Naive thymus-derived CD4-positive, alpha-beta T cell (primary cell): Measurements from ENCODE around the gene CNN3. TPM values are rescaled to one million over a fixed set of nuclear protein-coding genes. Genes with fewer than 3 reads are reported as not detected.

Experiments
- ATAC-seq: fragments of 150-1000 bp; cut with Tn5 transposase; 2 replicates; pipeline ENCODE4 v1.10.0; 2021; ENCODE audit warnings: mild to moderate bottlenecking, moderate library complexity
- CTCF ChIA-PET: fragments of 350-600 bp; sonication (Branson Sonifier 250); formaldehyde crosslinking; loops from one replicate; lab custom pipeline; 2021; ENCODE audit warnings: antibody characterized with exemption; lab: Charles Lee
- POLR2A ChIA-PET: fragments of 350-600 bp; sonication (Branson Sonifier 250); formaldehyde crosslinking; loops from one replicate; lab custom pipeline; 2021; ENCODE audit warnings: antibody characterized with exemption, inconsistent platforms; lab: Charles Lee
- DNase-seq, 9 donors: peaks; one replicate each; pipeline versions ENCODE4 v3.0.0 to v3.0.0-alpha.2; 2020 to 2022; ENCODE audit warnings: mixed read lengths in 1 of 9
- H3K27ac ChIP-seq: one replicate; pipeline ENCODE4 v1.7.0; 2013; ENCODE audit warnings: mild to moderate bottlenecking, low read depth, low read length, moderate library complexity
- H3K27me3 ChIP-seq, 2 donors: one replicate each; pipeline ENCODE4 v1.7.0; 2013; ENCODE audit warnings: low read length in 2 of 2, mild to moderate bottlenecking in 2 of 2, moderate library complexity in 2 of 2; ENCODE audit not compliant: control insufficient read depth in 2 of 2, insufficient read depth in 2 of 2
- H3K36me3 ChIP-seq, 3 experiments: 1 replicate in 2 of 3; 2 replicates in 1 of 3; pipeline ENCODE4 v1.7.0; 2013; ENCODE audit warnings: low read length in 3 of 3, mild to moderate bottlenecking in 3 of 3, moderate library complexity in 1 of 3; ENCODE audit not compliant: insufficient read depth in 3 of 3, control insufficient read depth in 2 of 3
- H3K4me1 ChIP-seq, 2 donors: one replicate each; pipeline ENCODE4 v1.7.0; 2013; ENCODE audit warnings: low read length in 2 of 2, mild to moderate bottlenecking in 2 of 2, moderate library complexity in 1 of 2; ENCODE audit not compliant: control insufficient read depth in 2 of 2, insufficient read depth in 2 of 2
- H3K4me3 ChIP-seq: 2 replicates; pipeline ENCODE4 v1.7.0; 2013; ENCODE audit warnings: mild to moderate bottlenecking, low read length
- H3K9me3 ChIP-seq, 3 experiments: 1 replicate in 2 of 3; 2 replicates in 1 of 3; pipeline ENCODE4 v1.7.0; 2013; ENCODE audit warnings: low read length in 3 of 3; ENCODE audit not compliant: control insufficient read depth in 2 of 3
- H3K27ac Mint-ChIP-seq, 9 donors: one replicate each; pipeline ENCODE4 v1.8.0; 2020 to 2022; ENCODE audit warnings: mixed read lengths in 9 of 9, mild to moderate bottlenecking in 8 of 9, moderate library complexity in 5 of 9, inconsistent platforms in 2 of 9
- H3K27me3 Mint-ChIP-seq, 5 donors: one replicate each; pipeline ENCODE4 v1.8.0; 2021 to 2022; ENCODE audit warnings: mixed read lengths in 5 of 5, mild to moderate bottlenecking in 1 of 5
- H3K36me3 Mint-ChIP-seq, 5 donors: one replicate each; pipeline ENCODE4 v1.8.0; 2020 to 2022; ENCODE audit warnings: mixed read lengths in 5 of 5, mild to moderate bottlenecking in 3 of 5, inconsistent platforms in 1 of 5
- H3K4me1 Mint-ChIP-seq, 7 donors: one replicate each; pipeline ENCODE4 v1.8.0; 2020 to 2022; ENCODE audit warnings: mixed read lengths in 7 of 7, mild to moderate bottlenecking in 3 of 7, inconsistent platforms in 1 of 7
- H3K4me3 Mint-ChIP-seq, 10 donors: one replicate each; pipeline ENCODE4 v1.8.0; 2020 to 2022; ENCODE audit warnings: mild to moderate bottlenecking in 10 of 10, mixed read lengths in 10 of 10, moderate library complexity in 6 of 10, inconsistent platforms in 2 of 10
- H3K9me3 Mint-ChIP-seq, 11 donors: one replicate each; pipeline ENCODE4 v1.8.0; 2020 to 2022; ENCODE audit warnings: mixed read lengths in 11 of 11, mild to moderate bottlenecking in 4 of 11, inconsistent platforms in 1 of 11, moderate library complexity in 1 of 11
- intact Hi-C, 2 donors: fragments of 100-400 bp; cut with micrococcal nuclease; formaldehyde crosslinking; loops; one replicate each; pipeline ENCODE4 v1.15.1; 2023
- polyA plus RNA-seq, 2 donors: library from polyadenylated mRNA; unstranded; fragments of 300-500 nt; fragmentation: Illumina TruSeq; gene quantifications; one replicate each; pipeline ENCODE4 v1.2.3, GENCODE V29; 2021
- total RNA-seq, 6 experiments: library from RNA in 5 of 6; stranded (reverse) in 5 of 6; gene quantifications; 1 replicate in 5 of 6; 2 replicates in 1 of 6; pipeline ENCODE4 v1.2.3 and lab custom pipeline; 2021 to 2026

The CNN3 gene
- total and polyA plus RNA-seq, 7 experiments from 2014 or later: 4.4 to 18.2 (median 11.7) TPM

GRCh38 chr1:94876362-94876761, 50.5 kb downstream of the CNN3 start:
- ChIA-PET CTCF (interaction anchor here (1.3 kb wide), 1 partner anchor 22 kb away, joined by 4 read pairs; no protein-coding TSS in a partner anchor), POLR2A (no interaction called here)
- DNase-seq (no peak), ATAC-seq (no peak)
- H3K36me3 Mint-ChIP-seq: no peaks in the 10 kb centered on the region
- Histone ChIP-seq H3K27ac (no peak overlapping the region), H3K9me3 (no peaks in the 10 kb centered on the region), H3K36me3 (no peaks in the 10 kb centered on the region), H3K4me1 (no peaks in the 10 kb centered on the region), H3K4me3 (no peak overlapping the region), H3K27me3 (no peaks in the 10 kb centered on the region)
- H3K4me1 Mint-ChIP-seq: peaks cover 0 to 17% (median 6%) of the 10 kb centered on the region in 7 donors
- intact Hi-C loops: no loop called here
- peaks cover 0 to 2% (median 0%) of the 10 kb centered on the region in 11 donors for H3K9me3 Mint-ChIP-seq
- no peak overlapping the region for H3K27ac Mint-ChIP-seq
- no peak overlapping the region for H3K4me3 Mint-ChIP-seq
- peaks cover 0 to 6% (median 0%) of the 10 kb centered on the region in 5 donors for H3K27me3 Mint-ChIP-seq

- Mint-ChIP-seq H3K4me3 (peak overlapping the region in 2 of 10 donors; percentile 7 to 24), H3K27ac (peak overlapping the region in 1 of 9 donors; percentile 14), H3K4me1 (peaks cover 0 to 17% (median 6%) of the 10 kb centered on the region in 7 donors), H3K27me3 (peaks cover 0 to 7% (median 0%) of the 10 kb centered on the region in 5 donors), H3K9me3 (peaks cover 0 to 2% (median 0%) of the 10 kb centered on the region in 11 donors), H3K36me3 (no peaks in the 10 kb centered on the region)
- DNase-seq (no peak), ATAC-seq (no peak)
- no peaks in the 10 kb centered on the region for H3K27me3 ChIP-seq
- no peaks in the 10 kb centered on the region for H3K4me1 ChIP-seq
- ChIA-PET CTCF (interaction anchor here (1.3 kb wide), 1 partner anchor 22 kb away, joined by 4 read pairs; no protein-coding TSS in a partner anchor), POLR2A (no interaction called here)
- no peak overlapping the region for H3K27ac ChIP-seq
- intact Hi-C loops: no loop called here
- no peak overlapping the region for H3K4me3 ChIP-seq
- no peaks in the 10 kb centered on the region for H3K36me3 ChIP-seq
- no peaks in the 10 kb centered on the region for H3K9me3 ChIP-seq
Measured at GRCh38 chr1:94875794-94876193, 51.1 kb downstream of the CNN3 start.

- H3K9me3 ChIP-seq: no peaks in the 10 kb centered on the region
- Mint-ChIP-seq H3K27me3 (peaks cover 0 to 7% (median under 1%) of the 10 kb centered on the region in 5 donors), H3K4me1 (peaks cover 0 to 17% (median 6%) of the 10 kb centered on the region in 7 donors), H3K4me3 (no peak overlapping the region), H3K36me3 (no peaks in the 10 kb centered on the region), H3K9me3 (peaks cover 0 to 2% (median 0%) of the 10 kb centered on the region in 11 donors), H3K27ac (no peak overlapping the region)
- ATAC-seq (no peak), DNase-seq (no peak)
- H3K27me3 ChIP-seq: no peaks in the 10 kb centered on the region
- POLR2A ChIA-PET: no interaction called here
- H3K27ac ChIP-seq: no peak overlapping the region
- CTCF ChIA-PET: interaction anchor here (1.0 kb wide), 1 partner anchor 20 kb away, joined by 3 read pairs; no protein-coding TSS in a partner anchor
- no peaks in the 10 kb centered on the region for H3K4me1 ChIP-seq
- intact Hi-C loops: no loop called here
- H3K36me3 ChIP-seq: no peaks in the 10 kb centered on the region
- H3K4me3 ChIP-seq: no peak overlapping the region
Measured at GRCh38 chr1:94874423-94874822, 52.5 kb downstream of the CNN3 start.

- peaks cover 0 to 17% (median 6%) of the 10 kb centered on the region in 7 donors for H3K4me1 Mint-ChIP-seq
- H3K27ac Mint-ChIP-seq: no peak overlapping the region
- Histone ChIP-seq H3K4me1 (no peaks in the 10 kb centered on the region), H3K36me3 (no peaks in the 10 kb centered on the region), H3K27me3 (no peaks in the 10 kb centered on the region), H3K4me3 (no peak overlapping the region), H3K9me3 (no peaks in the 10 kb centered on the region), H3K27ac (no peak overlapping the region)
- DNase-seq (no peak), ATAC-seq (no peak)
- ChIA-PET POLR2A (no interaction called here), CTCF (interaction anchor here (0.5 to 1.0 kb wide), 2 partner anchors 19 to 24 kb away, joined by 3 read pairs; no protein-coding TSS in a partner anchor)
- peaks cover 0 to 2% (median 0%) of the 10 kb centered on the region in 11 donors for H3K9me3 Mint-ChIP-seq
- no peak overlapping the region for H3K4me3 Mint-ChIP-seq
- intact Hi-C loops: no loop called here
- peaks cover 0 to 7% (median 3%) of the 10 kb centered on the region in 5 donors for H3K27me3 Mint-ChIP-seq
- no peaks in the 10 kb centered on the region for H3K36me3 Mint-ChIP-seq
Measured at GRCh38 chr1:94873520-94874351, 53.2 kb downstream of the CNN3 start.

- Histone ChIP-seq H3K27me3 (no peaks in the 10 kb centered on the region), H3K4me1 (no peaks in the 10 kb centered on the region), H3K27ac (no peak overlapping the region), H3K36me3 (no peaks in the 10 kb centered on the region), H3K9me3 (no peaks in the 10 kb centered on the region), H3K4me3 (no peak overlapping the region)
- POLR2A ChIA-PET: no interaction called here
- no peak for ATAC-seq
- no peak overlapping the region for H3K27ac Mint-ChIP-seq
- intact Hi-C loops: no loop called here
- no peaks in the 10 kb centered on the region for H3K36me3 Mint-ChIP-seq
- no peak for DNase-seq
- H3K27me3 Mint-ChIP-seq: peaks cover 0 to 7% (median 3%) of the 10 kb centered on the region in 5 donors
- CTCF ChIA-PET: interaction anchor here (0.5 kb wide), 1 partner anchor 25 kb away, joined by 3 read pairs; no protein-coding TSS in a partner anchor
- peaks cover 0 to 2% (median 0%) of the 10 kb centered on the region in 11 donors for H3K9me3 Mint-ChIP-seq
- H3K4me3 Mint-ChIP-seq: no peak overlapping the region
- H3K4me1 Mint-ChIP-seq: peaks cover 0 to 17% (median 6%) of the 10 kb centered on the region in 7 donors
Measured at GRCh38 chr1:94872771-94873495, 54.0 kb downstream of the CNN3 start.

GRCh38 chr1:94871031-94871430, 55.9 kb downstream of the CNN3 start:
- Mint-ChIP-seq H3K27me3 (peaks cover 0 to 5% (median 0%) of the 10 kb centered on the region in 5 donors), H3K27ac (no peak overlapping the region), H3K9me3 (no peaks in the 10 kb centered on the region), H3K36me3 (no peaks in the 10 kb centered on the region), H3K4me3 (no peak overlapping the region), H3K4me1 (peaks cover 0 to 13% (median 6%) of the 10 kb centered on the region in 7 donors)
- no peaks in the 10 kb centered on the region for H3K4me1 ChIP-seq
- no peaks in the 10 kb centered on the region for H3K27me3 ChIP-seq
- DNase-seq (no peak), ATAC-seq (no peak)
- intact Hi-C loops: no loop called here
- ChIA-PET POLR2A (no interaction called here), CTCF (no interaction called here)
- no peaks in the 10 kb centered on the region for H3K9me3 ChIP-seq
- H3K36me3 ChIP-seq: no peaks in the 10 kb centered on the region
- H3K27ac ChIP-seq: no peak overlapping the region
- H3K4me3 ChIP-seq: no peak overlapping the region
